Upper lobe of left lung (tissue), 6 donors: ENCODE measurements around the gene PGP. TPM values are rescaled to one million over a fixed set of nuclear protein-coding genes. Genes with fewer than 3 reads are reported as not detected.

Experiments
- ATAC-seq, 2 donors: fragments of 200-7000 bp; cut with Tn5 transposase; one replicate each; pipeline ENCODE4 v1.9.1; 2022; ENCODE audit warnings: mild to moderate bottlenecking in 2 of 2, moderate library complexity in 2 of 2; ENCODE audit not compliant: low FRiP score in 2 of 2
- DNase-seq, 2 donors: peaks; one replicate each; pipeline ENCODE4 v3.0.0-alpha.2; 2019 to 2020
- H3K27ac ChIP-seq, 4 donors: fragments of 200-600 bp; sonication (generic); one replicate each; pipeline ENCODE4 v1.5.1; 2016 to 2019
- H3K27me3 ChIP-seq, 4 donors: fragments of 200-600 bp; sonication (generic); one replicate each; pipeline ENCODE4 v1.5.1; 2017 to 2019
- H3K36me3 ChIP-seq, 4 donors: fragments of 200-600 bp; sonication (generic); one replicate each; pipeline ENCODE4 v1.5.1; 2016 to 2019
- H3K4me1 ChIP-seq, 4 donors: fragments of 200-600 bp; sonication (generic); one replicate each; pipeline ENCODE4 v1.5.1; 2018 to 2019
- H3K4me3 ChIP-seq, 4 donors: fragments of 200-600 bp; sonication (generic); one replicate each; pipeline ENCODE4 v1.5.1; 2017 to 2019; ENCODE audit warnings: mild to moderate bottlenecking in 2 of 4, moderate library complexity in 1 of 4
- H3K9me3 ChIP-seq, 4 donors: fragments of 200-600 bp; sonication (generic); one replicate each; pipeline ENCODE4 v1.5.1; 2018 to 2019
- CTCF ChIP-seq, 6 experiments: fragments of 450-650 bp in 4 of 6; fragments of 200-600 bp in 2 of 6; sonication (generic) in 2 of 6; IDR thresholded peaks; one replicate each; pipeline ENCODE4 v1.5.1; 2016 to 2019; ENCODE audit warnings: antibody characterized with exemption in 6 of 6
- EP300 ChIP-seq, 4 donors: sonication (generic); formaldehyde crosslinking; IDR thresholded peaks; one replicate each; pipeline ENCODE4 v1.5.1; 2017; ENCODE audit warnings: antibody characterized with exemption in 4 of 4, control low read depth in 2 of 4
- POLR2A ChIP-seq, 4 donors: fragments of 450-650 bp; IDR thresholded peaks; one replicate each; pipeline ENCODE4 v1.5.1; 2016 to 2017; ENCODE audit warnings: antibody characterized with exemption in 4 of 4, mild to moderate bottlenecking in 2 of 4
- POLR2AphosphoS5 ChIP-seq, 2 donors: sonication (generic); formaldehyde crosslinking; IDR thresholded peaks; one replicate each; pipeline ENCODE4 v1.5.1; 2017; ENCODE audit warnings: antibody characterized with exemption in 2 of 2
- WGBS, 2 donors: methylation state at CpG; one replicate each; pipeline ENCODE4 v1.1.5; 2017 to 2018; 5-methylcytosine and 5-hydroxymethylcytosine counted together
- total RNA-seq, 6 donors: library from RNA; depleted of rRNA in 4 of 6; stranded (reverse); fragments of >200 nt in 4 of 6; gene quantifications; one replicate each; pipeline versions ENCODE4 v1.1.0 to v1.2.1, GENCODE V29; 2016 to 2021
- donor health status: DM: no; HTN: no; CAD: no; lungs with moderate emphysema.
- donor health status: DM: no; HTN: yes; CAD: no; lungs with severe emphysema.

PGP gene
- total RNA-seq, 6 donors from 2014 or later: 18.6 to 32.5 (median 21.7) TPM

GRCh38 chr16:2163211-2163881 lies 51.3 kb downstream of the PGP start:
- DNase-seq (peak in 1 of 2 donors; percentile 79), ATAC-seq (no peak)
- Histone ChIP-seq H3K27me3 (no peaks in the 10 kb centered on the region), H3K36me3 (peaks cover 4 to 33% (median 23%) of the 10 kb centered on the region in 4 donors), H3K9me3 (no peaks in the 10 kb centered on the region), H3K27ac (no peak overlapping the region), H3K4me3 (no peak overlapping the region), H3K4me1 (peaks cover 30 to 42% (median 32%) of the 10 kb centered on the region in 4 donors)
- TF ChIP-seq POLR2A (IDR thresholded peaks at IDR 0.05): no peak
- TF ChIP-seq POLR2AphosphoS5 (IDR thresholded peaks at IDR 0.05): no peak
- TF ChIP-seq EP300 (IDR thresholded peaks at IDR 0.05): no peak
- no peak for TF ChIP-seq CTCF (IDR thresholded peaks at IDR 0.05)
- WGBS, 2 donors: 93 to 96% methylated on average over 10 to 15 of the region's 26 CpGs

GRCh38 chr16:2162676-2163118 lies 51.9 kb downstream of the PGP start:
- DNase-seq (peak in 1 of 2 donors; percentile 75), ATAC-seq (no peak)
- no peaks in the 10 kb centered on the region for H3K27me3 ChIP-seq
- peaks cover 0 to 27% (median 17%) of the 10 kb centered on the region in 4 donors for H3K36me3 ChIP-seq
- H3K27ac ChIP-seq: no peak overlapping the region
- no peak overlapping the region for H3K4me3 ChIP-seq
- WGBS, 2 donors: 85% methylated on average over 13 of the region's 13 CpGs; no CpG with 5 or more reads in 1 of the 2 donors
- no peaks in the 10 kb centered on the region for H3K9me3 ChIP-seq
- H3K4me1 ChIP-seq: peaks cover 37 to 48% (median 39%) of the 10 kb centered on the region in 4 donors
- TF ChIP-seq POLR2A (IDR thresholded peaks at IDR 0.05) (no peak), EP300 (IDR thresholded peaks at IDR 0.05) (no peak), POLR2AphosphoS5 (IDR thresholded peaks at IDR 0.05) (no peak), CTCF (IDR thresholded peaks at IDR 0.05) (no peak)

GRCh38 chr16:2161911-2162310 lies 52.7 kb downstream of the PGP start:
- H3K4me3 ChIP-seq: no peak overlapping the region
- peak in 1 of 2 donors; percentile 54 for DNase-seq
- H3K36me3 ChIP-seq: peaks cover 0 to 19% (median 13%) of the 10 kb centered on the region in 4 donors
- H3K4me1 ChIP-seq: peaks cover 45 to 56% (median 47%) of the 10 kb centered on the region in 4 donors
- H3K9me3 ChIP-seq: no peaks in the 10 kb centered on the region
- ATAC-seq: no peak
- WGBS, 2 donors: 70 to 98% methylated on average over 2 to 9 of the region's 10 CpGs
- no peaks in the 10 kb centered on the region for H3K27me3 ChIP-seq
- peak overlapping the region in 3 of 4 donors; percentile 43 to 75 (median 51) for H3K27ac ChIP-seq
- TF ChIP-seq CTCF (IDR thresholded peaks at IDR 0.05): no peak
- no peak for TF ChIP-seq POLR2AphosphoS5 (IDR thresholded peaks at IDR 0.05)
- TF ChIP-seq EP300 (IDR thresholded peaks at IDR 0.05): no peak
- TF ChIP-seq POLR2A (IDR thresholded peaks at IDR 0.05): no peak

Other genes with a start within 250 kb of the PGP start
- gene RNF151, start 248.0 kb downstream of the PGP start, total RNA-seq: under 1 TPM in 1 of 6 donors, not detected in 5; 0.37 TPM
- 10 to 100 TPM; 22.0 to 51.6 (median 35.0) TPM for gene TBL3, start 242.8 kb downstream of the PGP start, total RNA-seq
- 1 to 10 TPM in 5 of 6 donors, not detected in 1; 2.1 to 5.4 (median 5.0) TPM for gene NOXO1, start 233.4 kb downstream of the PGP start, total RNA-seq
- 10 to 100 TPM in 5 of 6 donors, 1 to 10 TPM in 1; 5.2 to 40.3 (median 24.7) TPM for gene GFER, start 230.6 kb downstream of the PGP start, total RNA-seq
- 1 to 10 TPM in 1 of 6 donors, under 1 TPM in 3, not detected in 2; 0.15 to 1.4 (median 0.34) TPM for gene SYNGR3, start 224.9 kb downstream of the PGP start, total RNA-seq
- 10 to 100 TPM; 20.1 to 62.8 (median 41.7) TPM for gene ZNF598, start 205.0 kb downstream of the PGP start, total RNA-seq
- under 1 TPM in 2 of 6 donors, not detected in 4; 0.67 to 0.80 TPM for gene NPW, start 195.1 kb downstream of the PGP start, total RNA-seq
- 100 to 1,000 TPM; 131 to 604 (median 283) TPM for gene NHERF2, start 187.9 kb downstream of the PGP start, total RNA-seq
- 10 to 100 TPM; 17.8 to 43.6 (median 28.8) TPM for gene NTHL1, start 167.0 kb downstream of the PGP start, total RNA-seq
- gene TSC2, start 166.9 kb downstream of the PGP start, total RNA-seq: 100 to 1,000 TPM in 4 of 6 donors, 10 to 100 TPM in 2; 47.3 to 296 (median 118) TPM
- gene PKD1, start 78.9 kb downstream of the PGP start, total RNA-seq: 100 to 1,000 TPM in 3 of 6 donors, 10 to 100 TPM in 3; 75.4 to 567 (median 106) TPM
- 1 to 10 TPM in 1 of 6 donors, under 1 TPM in 3, not detected in 2; 0.30 to 6.8 (median 0.85) TPM for gene RAB26, start 66.2 kb downstream of the PGP start, total RNA-seq
- 10 to 100 TPM; 34.6 to 72.6 (median 52.9) TPM for gene TRAF7, start 59.1 kb downstream of the PGP start, total RNA-seq
- gene CASKIN1, start 18.2 kb downstream of the PGP start, total RNA-seq: 1 to 10 TPM in 1 of 6 donors, under 1 TPM in 2, not detected in 3; 0.06 to 1.0 (median 0.15) TPM
- 10 to 100 TPM; 24.6 to 93.2 (median 47.7) TPM for gene MLST8, start 9.4 kb downstream of the PGP start, total RNA-seq
- 10 to 100 TPM in 3 of 6 donors, 1 to 10 TPM in 3; 4.0 to 70.2 (median 10.8) TPM for gene BRICD5, start 4.0 kb downstream of the PGP start, total RNA-seq
- gene E4F1, start 8.8 kb upstream of the PGP start, total RNA-seq: 100 to 1,000 TPM in 1 of 6 donors, 10 to 100 TPM in 5; 24.9 to 153 (median 32.9) TPM
- 1 to 10 TPM in 3 of 6 donors, under 1 TPM in 1, not detected in 2; 0.79 to 2.1 (median 1.5) TPM for gene DNASE1L2, start 21.6 kb upstream of the PGP start, total RNA-seq
- 10 to 100 TPM; 48.1 to 75.5 (median 68.2) TPM for gene ECI1, start 36.7 kb upstream of the PGP start, total RNA-seq
- gene RNPS1, start 53.3 kb upstream of the PGP start, total RNA-seq: 100 to 1,000 TPM in 5 of 6 donors, 10 to 100 TPM in 1; 92.2 to 142 (median 114) TPM
- 100 to 1,000 TPM; 337 to 619 (median 455) TPM for gene ABCA3, start 125.9 kb upstream of the PGP start, total RNA-seq
- gene CCNF, start 214.6 kb upstream of the PGP start, total RNA-seq: 1 to 10 TPM; 2.7 to 5.2 (median 3.9) TPM
- gene TEDC2, start 245.3 kb upstream of the PGP start, total RNA-seq: 1 to 10 TPM in 4 of 6 donors, under 1 TPM in 1, not detected in 1; 0.61 to 2.7 (median 1.7) TPM